Dedifferentiated amniotic fluid mesenchymal stem cell (primary cell): Measurements from ENCODE around the gene WWP2.
"Not testable (repeated sequence)": the region's sequence is repeated elsewhere in the genome, so short reads cannot be mapped to it uniquely, and the experiment has no call there.

ENCODE experiments used
- DNase-seq: peaks from one replicate; pipeline ENCODE4 v3.0.0-alpha.2; 2016; ENCODE audit errors: extremely low spot score

WWP2 gene

GRCh38 chr16:69794486-69794885, 32.4 kb downstream of the WWP2 start:
- no peak for DNase-seq

- DNase-seq: peak; percentile 48
Observed at GRCh38 chr16:69796285-69797118, 34.4 kb downstream of the WWP2 start.

GRCh38 chr16:69798466-69798865, 36.3 kb downstream of the WWP2 start:
- DNase-seq: no peak

- no peak for DNase-seq
Observed at GRCh38 chr16:69799611-69800031, 37.5 kb downstream of the WWP2 start.

GRCh38 chr16:69804297-69804696, 42.2 kb downstream of the WWP2 start:
- no peak for DNase-seq

GRCh38 chr16:69806776-69807175, 44.6 kb downstream of the WWP2 start:
- not testable (repeated sequence) for DNase-seq

- no peak for DNase-seq
Observed at GRCh38 chr16:69812688-69813014, 50.5 kb downstream of the WWP2 start.

- no peak for DNase-seq
Observed at GRCh38 chr16:69814078-69814477, 51.9 kb downstream of the WWP2 start.

GRCh38 chr16:69814561-69814960, 52.4 kb downstream of the WWP2 start:
- no peak for DNase-seq

- DNase-seq: not testable (repeated sequence)
Observed at GRCh38 chr16:69815216-69815883, 53.2 kb downstream of the WWP2 start.

GRCh38 chr16:69816996-69817395, 54.9 kb downstream of the WWP2 start:
- DNase-seq: no peak

GRCh38 chr16:69818891-69819545, 56.9 kb downstream of the WWP2 start:
- no peak for DNase-seq

GRCh38 chr16:69820926-69821541, 58.9 kb downstream of the WWP2 start:
- peak; percentile 85 for DNase-seq

- DNase-seq: no peak
Observed at GRCh38 chr16:69821844-69822173, 59.7 kb downstream of the WWP2 start.

GRCh38 chr16:69822174-69822935, 60.2 kb downstream of the WWP2 start:
- DNase-seq: no peak

GRCh38 chr16:69823831-69824563, 61.9 kb downstream of the WWP2 start:
- DNase-seq: no peak

- DNase-seq: not testable (repeated sequence)
Observed at GRCh38 chr16:69824564-69825142, 62.5 kb downstream of the WWP2 start.

- no peak for DNase-seq
Observed at GRCh38 chr16:69827524-69827923, 65.4 kb downstream of the WWP2 start.

- DNase-seq: no peak
Observed at GRCh38 chr16:69829338-69829737, 67.2 kb downstream of the WWP2 start.

- no peak for DNase-seq
Observed at GRCh38 chr16:69830146-69830533, 68.0 kb downstream of the WWP2 start.
